Testis (tissue), 3 donors: Measurements from ENCODE around the gene KHK. TPM values are rescaled to one million over a fixed set of nuclear protein-coding genes. Genes with fewer than 3 reads are reported as not detected.

Experiments used
- DNase-seq: peaks from one replicate; pipeline ENCODE4 v3.0.0-alpha.2; 2019
- H3K27ac ChIP-seq, 2 donors: fragments of 200-600 bp; sonication (generic); one replicate each; pipeline ENCODE4 v1.5.1; 2019
- H3K27me3 ChIP-seq: fragments of 200-600 bp; sonication (generic); one replicate; pipeline ENCODE4 v1.5.1; 2019
- H3K36me3 ChIP-seq: fragments of 200-600 bp; sonication (generic); one replicate; pipeline ENCODE4 v1.5.1; 2017; ENCODE audit warnings: low read depth; ENCODE audit errors: missing control alignments
- H3K4me1 ChIP-seq: fragments of 200-600 bp; sonication (generic); one replicate; pipeline ENCODE4 v1.5.1; 2019
- H3K4me3 ChIP-seq, 2 donors: fragments of 200-600 bp; sonication (generic); one replicate each; pipeline ENCODE4 v1.5.1; 2017 to 2019
- H3K9me3 ChIP-seq: fragments of 200-600 bp; sonication (generic); one replicate; pipeline ENCODE4 v1.5.1; 2017
- CTCF ChIP-seq, 3 experiments: fragments of 450-650 bp in 2 of 3; fragments of 200-600 bp in 1 of 3; sonication (generic) in 1 of 3; IDR thresholded peaks; one replicate each; pipeline ENCODE4 v1.5.1; 2016 to 2019; ENCODE audit warnings: antibody characterized with exemption in 3 of 3, mild to moderate bottlenecking in 2 of 3, moderate library complexity in 1 of 3
- POLR2A ChIP-seq: fragments of 450-650 bp; IDR thresholded peaks from one replicate; pipeline ENCODE4 v1.6.1; 2017; ENCODE audit warnings: antibody characterized with exemption, mild to moderate bottlenecking, moderate library complexity
- WGBS, 2 donors: methylation state at CpG; one replicate each; pipeline ENCODE4 v1.1.5; 2018; 5-methylcytosine and 5-hydroxymethylcytosine counted together
- intact Hi-C: fragments of 100-400 bp; cut with DNase I; formaldehyde crosslinking; loops from one replicate; pipeline ENCODE4 v1.15.1; 2023; ENCODE audit warnings: low total_unique reads
- polyA plus RNA-seq: library from polyadenylated mRNA; stranded (reverse); fragments of 350-450 nt; fragmentation: Illumina TruSeq; extraction: RNeasy Lipid Tissue Mini Kit (QIAGEN cat#74804); gene quantifications from one replicate; pipeline ENCODE4 v1.2.3, GENCODE V29; 2014; ENCODE audit warnings: low read depth, low replicate concordance; ENCODE audit not compliant: insufficient read depth
- total RNA-seq, 2 donors: library from RNA; depleted of rRNA; stranded (reverse); fragments of >200 nt; gene quantifications; one replicate each; pipeline ENCODE4 v1.2.3, GENCODE V29; 2016

The KHK gene
- total and polyA plus RNA-seq, 3 donors from 2014 or later: 5.3 to 13.4 (median 11.5) TPM

- Histone ChIP-seq H3K9me3 (no peaks in the 10 kb centered on the region), H3K27ac (peak overlapping the region in 1 of 2 donors; percentile 94), H3K36me3 (no peaks in the 10 kb centered on the region), H3K27me3 (no peaks in the 10 kb centered on the region), H3K4me1 (peaks cover 42% of the 10 kb centered on the region), H3K4me3 (no peak overlapping the region)
- intact Hi-C loops: no loop called here
- no peak for DNase-seq
- TF ChIP-seq POLR2A (no peak), CTCF (IDR thresholded peaks at IDR 0.05) (no peak)
- 77 to 84% methylated on average over 8 of the region's 8 CpGs for WGBS, 2 donors
Observed at GRCh38 chr2:27069961-27070618, 16.5 kb upstream of the KHK start.

- no peaks in the 10 kb centered on the region for H3K27me3 ChIP-seq
- DNase-seq: no peak
- peak overlapping the region; percentile 86 to 94 for H3K4me3 ChIP-seq
- H3K27ac ChIP-seq: peak overlapping the region; percentile 93 to 94
- no peaks in the 10 kb centered on the region for H3K36me3 ChIP-seq
- WGBS, 2 donors: 0 to 3% methylated on average over 4 to 11 of the region's 11 CpGs
- intact Hi-C loops: no loop called here
- no peaks in the 10 kb centered on the region for H3K9me3 ChIP-seq
- TF ChIP-seq POLR2A (no peak), CTCF (IDR thresholded peaks at IDR 0.05) (no peak)
- H3K4me1 ChIP-seq: peaks cover 49% of the 10 kb centered on the region
Observed at GRCh38 chr2:27070653-27071276, 15.8 kb upstream of the KHK start.

DNA sequence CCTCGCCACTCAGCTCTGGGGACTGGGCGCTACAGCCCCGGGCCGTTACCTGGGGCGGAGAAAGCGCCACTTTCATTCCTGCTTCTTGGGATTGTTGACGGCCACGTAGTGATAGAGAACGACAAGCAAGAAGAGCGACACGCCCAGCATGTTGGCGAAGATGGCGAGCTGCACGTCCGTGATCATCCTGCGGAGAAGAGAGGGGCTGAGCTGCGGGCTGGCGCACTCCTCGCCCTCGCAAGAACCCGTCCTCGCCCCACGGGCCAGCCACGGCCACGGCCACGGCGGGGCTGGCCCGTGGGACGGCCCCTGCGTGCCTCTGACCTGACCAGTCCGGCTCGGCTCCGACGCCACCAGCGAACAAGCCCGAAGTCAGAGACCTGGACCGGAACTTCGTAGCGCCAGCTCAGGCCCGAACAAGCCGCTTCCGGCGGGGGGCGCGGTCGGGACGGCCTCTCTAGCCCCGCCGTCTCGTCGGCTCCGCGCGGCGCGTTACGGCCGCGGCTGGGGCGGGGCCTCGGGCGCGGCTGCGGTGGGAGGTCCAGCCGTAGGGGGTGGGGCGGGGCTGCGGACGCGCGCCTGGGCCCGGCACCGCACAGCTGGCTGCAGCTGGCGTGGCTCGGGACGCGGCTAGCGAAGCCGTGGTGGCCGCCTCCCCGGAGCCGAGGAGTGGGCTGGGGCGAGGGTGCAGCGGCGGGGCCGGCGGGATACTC lies 15.1 kb upstream of the KHK start, which contains the start of gene OST4:
OST4 (minus strand) TSS at position 378 of the 713 bp plus-strand sequence.
- intact Hi-C loops: no loop called here
- DNase-seq: peak; percentile 97
- WGBS, 2 donors: 0 to 1% methylated on average over 8 to 44 of the region's 86 CpGs
- TF ChIP-seq CTCF (IDR thresholded peaks at IDR 0.05) (no peak), POLR2A (no peak)
- H3K27me3 ChIP-seq: no peaks in the 10 kb centered on the region
- peak within 1 kb of the TSS; percentile 86 to 94 for H3K4me3 ChIP-seq
- H3K9me3 ChIP-seq: no peaks in the 10 kb centered on the region
- H3K27ac ChIP-seq: peak within 1 kb of the TSS; percentile 93 to 94
- H3K36me3 ChIP-seq: no peaks in the 10 kb centered on the region
- H3K4me1 ChIP-seq: peaks cover 53% of the 10 kb centered on the region

- H3K9me3 ChIP-seq: no peaks in the 10 kb centered on the region
- H3K36me3 ChIP-seq: no peaks in the 10 kb centered on the region
- intact Hi-C loops: no loop called here
- no peak for TF ChIP-seq CTCF (IDR thresholded peaks at IDR 0.05)
- TF ChIP-seq POLR2A: no peak
- 2% methylated on average over 24 to 34 of the region's 34 CpGs for WGBS, 2 donors
- H3K27ac ChIP-seq: peak overlapping the region; percentile 83 to 94
- peaks cover 53% of the 10 kb centered on the region for H3K4me1 ChIP-seq
- peak overlapping the region; percentile 86 to 94 for H3K4me3 ChIP-seq
- peak; percentile 84 for DNase-seq
- no peaks in the 10 kb centered on the region for H3K27me3 ChIP-seq
Observed at GRCh38 chr2:27071990-27072830, 14.4 kb upstream of the KHK start.
